Measurements from ENCODE around the gene MAST1. TPM values are rescaled to one million over a fixed set of nuclear protein-coding genes. Genes with fewer than 3 reads are reported as not detected.

Gene MAST1
- total and polyA plus RNA-seq, 4 donors: 0.08 to 0.54 (median 0.23) TPM

DNA sequence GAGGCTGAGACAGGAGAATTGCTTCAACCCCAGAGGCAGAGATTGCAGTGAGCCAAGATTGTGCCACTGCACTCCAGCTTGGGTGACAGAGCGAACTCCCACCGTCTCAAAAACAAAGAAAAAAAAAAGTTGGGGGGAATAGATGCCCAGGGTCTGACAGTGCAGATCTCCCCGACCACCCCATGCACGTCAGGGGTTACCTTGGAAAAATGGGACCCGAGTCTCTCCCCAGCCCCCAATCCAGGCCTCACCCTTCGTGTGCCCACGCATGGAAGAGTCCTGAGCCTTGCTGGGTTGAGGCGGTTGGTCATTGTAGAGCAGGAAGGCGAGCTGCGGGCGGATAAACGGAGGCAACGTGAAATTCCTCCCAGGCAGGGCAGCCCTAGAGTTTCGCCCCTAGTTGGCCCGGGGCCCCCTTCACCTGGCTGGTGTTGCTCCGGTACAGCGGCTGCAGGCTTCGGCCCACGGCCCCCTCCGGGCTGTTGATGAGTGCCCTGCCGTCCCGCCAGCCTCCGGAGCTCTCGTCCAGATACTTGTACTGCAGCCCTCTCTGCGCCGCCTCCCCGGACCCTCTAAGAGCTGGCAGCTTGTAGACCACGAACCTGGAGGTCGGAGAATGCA, 42.3 kb downstream of the MAST1 start:
- TF ChIP-seq, protein P1, sequence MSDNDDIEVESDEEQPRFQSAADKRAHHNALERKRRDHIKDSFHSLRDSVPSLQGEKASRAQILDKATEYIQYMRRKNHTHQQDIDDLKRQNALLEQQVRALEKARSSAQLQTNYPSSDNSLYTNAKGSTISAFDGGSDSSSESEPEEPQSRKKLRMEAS (IDR thresholded peaks at IDR 0.05): no peak
- TF ChIP-seq GABPA (IDR thresholded peaks at IDR 0.05 in 1 of 2, conservative IDR thresholded peaks at IDR 0.05 in 1 of 2) (no peak), HNF4A (conservative IDR thresholded peaks at IDR 0.05) (no peak), FOXA2 (IDR thresholded peaks at IDR 0.05) (no peak), RXRA (IDR thresholded peaks at IDR 0.05) (no peak), RAD21 (IDR thresholded peaks at IDR 0.05) (no peak), HNF4G (IDR thresholded peaks at IDR 0.05) (no peak)
- TF ChIP-seq, protein P2, sequence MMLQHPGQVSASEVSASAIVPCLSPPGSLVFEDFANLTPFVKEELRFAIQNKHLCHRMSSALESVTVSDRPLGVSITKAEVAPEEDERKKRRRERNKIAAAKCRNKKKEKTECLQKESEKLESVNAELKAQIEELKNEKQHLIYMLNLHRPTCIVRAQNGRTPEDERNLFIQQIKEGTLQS (IDR thresholded peaks at IDR 0.05): no peak
- TF ChIP-seq, protein P3, sequence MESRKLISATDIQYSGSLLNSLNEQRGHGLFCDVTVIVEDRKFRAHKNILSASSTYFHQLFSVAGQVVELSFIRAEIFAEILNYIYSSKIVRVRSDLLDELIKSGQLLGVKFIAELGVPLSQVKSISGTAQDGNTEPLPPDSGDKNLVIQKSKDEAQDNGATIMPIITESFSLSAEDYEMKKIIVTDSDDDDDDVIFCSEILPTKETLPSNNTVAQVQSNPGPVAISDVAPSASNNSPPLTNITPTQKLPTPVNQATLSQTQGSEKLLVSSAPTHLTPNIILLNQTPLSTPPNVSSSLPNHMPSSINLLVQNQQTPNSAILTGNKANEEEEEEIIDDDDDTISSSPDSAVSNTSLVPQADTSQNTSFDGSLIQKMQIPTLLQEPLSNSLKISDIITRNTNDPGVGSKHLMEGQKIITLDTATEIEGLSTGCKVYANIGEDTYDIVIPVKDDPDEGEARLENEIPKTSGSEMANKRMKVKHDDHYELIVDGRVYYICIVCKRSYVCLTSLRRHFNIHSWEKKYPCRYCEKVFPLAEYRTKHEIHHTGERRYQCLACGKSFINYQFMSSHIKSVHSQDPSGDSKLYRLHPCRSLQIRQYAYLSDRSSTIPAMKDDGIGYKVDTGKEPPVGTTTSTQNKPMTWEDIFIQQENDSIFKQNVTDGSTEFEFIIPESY (IDR thresholded peaks at IDR 0.05): no peak
- peaks cover 0 to 6% (median 0%) of the 10 kb centered on the region in 4 donors for H3K27me3 ChIP-seq (ENCODE audit: control insufficient read depth in 4 of 4, insufficient read depth in 4 of 4, low read length in 3 of 4)
- H3K9me3 ChIP-seq (ENCODE audit: control insufficient read depth in 4 of 4, low read length in 3 of 4): peaks cover 5 to 21% (median 12%) of the 10 kb centered on the region in 4 donors
- H3K36me3 ChIP-seq (ENCODE audit: control insufficient read depth in 4 of 4, insufficient read depth in 3 of 4, low read depth in 1 of 4, low read length in 3 of 4): peaks cover 0 to 9% (median 5%) of the 10 kb centered on the region in 4 donors
- 15% methylated on average over 29 of the region's 29 CpGs for WGBS
- H3K4me3 ChIP-seq (ENCODE audit: low read depth in 1 of 3, low read length in 3 of 3): peak overlapping the region; percentile 67 to 79 (median 73)
- peaks cover 2 to 20% (median 9%) of the 10 kb centered on the region in 4 donors for H3K4me1 ChIP-seq (ENCODE audit: control insufficient read depth in 4 of 4, insufficient read depth in 4 of 4, low read length in 3 of 4)
- peak overlapping the region; percentile 86 to 91 for H3K27ac ChIP-seq (ENCODE audit: low read depth in 1 of 2, low read length in 2 of 2)
- DNase-seq (ENCODE audit: low spot score): no peak
- H3K9ac ChIP-seq (ENCODE audit: low read depth in 1 of 2, low read length in 2 of 2): peak overlapping the region; percentile 69 to 75

DNA sequence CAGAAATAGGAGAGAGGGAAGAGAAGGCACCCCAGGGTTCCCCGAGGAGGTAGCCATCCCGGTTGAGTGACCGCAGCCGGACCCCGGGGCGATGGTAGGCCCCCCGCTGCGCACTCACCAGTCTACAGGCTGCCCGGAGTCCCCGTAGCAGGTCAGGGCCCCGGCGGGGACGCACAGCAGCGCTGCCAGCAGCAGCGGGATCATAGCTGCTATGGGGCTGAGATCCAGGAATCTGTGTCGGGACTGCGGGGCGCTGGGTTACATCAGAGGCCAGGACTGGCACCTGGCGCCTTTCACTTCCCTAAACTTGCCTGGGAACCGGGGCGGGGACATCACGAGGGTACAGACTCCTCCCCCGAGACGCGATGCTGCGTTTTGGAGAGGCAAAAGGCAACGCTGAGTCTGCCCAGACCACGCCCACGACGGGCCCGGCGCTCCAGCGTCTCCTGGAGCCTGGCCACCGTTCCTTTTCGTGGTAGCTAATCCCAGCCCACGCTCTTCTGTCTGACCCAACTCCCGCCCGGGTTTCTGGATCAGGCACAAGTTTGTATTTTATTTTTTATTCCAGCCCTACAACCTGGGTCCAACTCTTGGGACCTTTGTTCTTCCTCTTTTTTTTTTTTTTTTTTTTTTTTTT, 43.0 kb downstream of the MAST1 start, which contains the start of gene DNASE2:
TSS of gene DNASE2 (minus strand) at position 278 of the 637 bp plus-strand sequence. CDS start at position 204, 74 bp downstream.
- Histone ChIP-seq H3K36me3 (ENCODE audit: control insufficient read depth in 4 of 4, insufficient read depth in 3 of 4, low read depth in 1 of 4, low read length in 3 of 4) (peaks cover 0 to 5% (median 2%) of the 10 kb centered on the region in 4 donors), H3K9me3 (ENCODE audit: control insufficient read depth in 4 of 4, low read length in 3 of 4) (peaks cover 5 to 21% (median 12%) of the 10 kb centered on the region in 4 donors), H3K27me3 (ENCODE audit: control insufficient read depth in 4 of 4, insufficient read depth in 4 of 4, low read length in 3 of 4) (peaks cover 0 to 6% (median 0%) of the 10 kb centered on the region in 4 donors), H3K9ac (ENCODE audit: low read depth in 1 of 2, low read length in 2 of 2) (peak within 1 kb of the TSS; percentile 69 to 75), H3K27ac (ENCODE audit: low read depth in 1 of 2, low read length in 2 of 2) (peak within 1 kb of the TSS; percentile 86 to 91), H3K4me1 (ENCODE audit: control insufficient read depth in 4 of 4, insufficient read depth in 4 of 4, low read length in 3 of 4) (peaks cover 2 to 23% (median 9%) of the 10 kb centered on the region in 4 donors), H3K4me3 (ENCODE audit: low read depth in 1 of 3, low read length in 3 of 3) (peak within 1 kb of the TSS; percentile 67 to 79 (median 73))
- peak; percentile 88 for DNase-seq (ENCODE audit: low spot score)
- under 1% methylated on average over 38 of the region's 38 CpGs for WGBS
- peak; percentile 74 for TF ChIP-seq YY1 (IDR thresholded peaks at IDR 0.05)
- TF ChIP-seq HNF4A (conservative IDR thresholded peaks at IDR 0.05): peak in 1 of 2 donors; percentile 45
- TF ChIP-seq, protein P4, sequence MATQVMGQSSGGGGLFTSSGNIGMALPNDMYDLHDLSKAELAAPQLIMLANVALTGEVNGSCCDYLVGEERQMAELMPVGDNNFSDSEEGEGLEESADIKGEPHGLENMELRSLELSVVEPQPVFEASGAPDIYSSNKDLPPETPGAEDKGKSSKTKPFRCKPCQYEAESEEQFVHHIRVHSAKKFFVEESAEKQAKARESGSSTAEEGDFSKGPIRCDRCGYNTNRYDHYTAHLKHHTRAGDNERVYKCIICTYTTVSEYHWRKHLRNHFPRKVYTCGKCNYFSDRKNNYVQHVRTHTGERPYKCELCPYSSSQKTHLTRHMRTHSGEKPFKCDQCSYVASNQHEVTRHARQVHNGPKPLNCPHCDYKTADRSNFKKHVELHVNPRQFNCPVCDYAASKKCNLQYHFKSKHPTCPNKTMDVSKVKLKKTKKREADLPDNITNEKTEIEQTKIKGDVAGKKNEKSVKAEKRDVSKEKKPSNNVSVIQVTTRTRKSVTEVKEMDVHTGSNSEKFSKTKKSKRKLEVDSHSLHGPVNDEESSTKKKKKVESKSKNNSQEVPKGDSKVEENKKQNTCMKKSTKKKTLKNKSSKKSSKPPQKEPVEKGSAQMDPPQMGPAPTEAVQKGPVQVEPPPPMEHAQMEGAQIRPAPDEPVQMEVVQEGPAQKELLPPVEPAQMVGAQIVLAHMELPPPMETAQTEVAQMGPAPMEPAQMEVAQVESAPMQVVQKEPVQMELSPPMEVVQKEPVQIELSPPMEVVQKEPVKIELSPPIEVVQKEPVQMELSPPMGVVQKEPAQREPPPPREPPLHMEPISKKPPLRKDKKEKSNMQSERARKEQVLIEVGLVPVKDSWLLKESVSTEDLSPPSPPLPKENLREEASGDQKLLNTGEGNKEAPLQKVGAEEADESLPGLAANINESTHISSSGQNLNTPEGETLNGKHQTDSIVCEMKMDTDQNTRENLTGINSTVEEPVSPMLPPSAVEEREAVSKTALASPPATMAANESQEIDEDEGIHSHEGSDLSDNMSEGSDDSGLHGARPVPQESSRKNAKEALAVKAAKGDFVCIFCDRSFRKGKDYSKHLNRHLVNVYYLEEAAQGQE (IDR thresholded peaks at IDR 0.05): peak; percentile 62
- no peak for TF ChIP-seq NR2F2 (IDR thresholded peaks at IDR 0.05)
- no peak for TF ChIP-seq HNF4G (IDR thresholded peaks at IDR 0.05)
- TF ChIP-seq, protein P2 (IDR thresholded peaks at IDR 0.05): peak; percentile 40
- TF ChIP-seq, protein P5, sequence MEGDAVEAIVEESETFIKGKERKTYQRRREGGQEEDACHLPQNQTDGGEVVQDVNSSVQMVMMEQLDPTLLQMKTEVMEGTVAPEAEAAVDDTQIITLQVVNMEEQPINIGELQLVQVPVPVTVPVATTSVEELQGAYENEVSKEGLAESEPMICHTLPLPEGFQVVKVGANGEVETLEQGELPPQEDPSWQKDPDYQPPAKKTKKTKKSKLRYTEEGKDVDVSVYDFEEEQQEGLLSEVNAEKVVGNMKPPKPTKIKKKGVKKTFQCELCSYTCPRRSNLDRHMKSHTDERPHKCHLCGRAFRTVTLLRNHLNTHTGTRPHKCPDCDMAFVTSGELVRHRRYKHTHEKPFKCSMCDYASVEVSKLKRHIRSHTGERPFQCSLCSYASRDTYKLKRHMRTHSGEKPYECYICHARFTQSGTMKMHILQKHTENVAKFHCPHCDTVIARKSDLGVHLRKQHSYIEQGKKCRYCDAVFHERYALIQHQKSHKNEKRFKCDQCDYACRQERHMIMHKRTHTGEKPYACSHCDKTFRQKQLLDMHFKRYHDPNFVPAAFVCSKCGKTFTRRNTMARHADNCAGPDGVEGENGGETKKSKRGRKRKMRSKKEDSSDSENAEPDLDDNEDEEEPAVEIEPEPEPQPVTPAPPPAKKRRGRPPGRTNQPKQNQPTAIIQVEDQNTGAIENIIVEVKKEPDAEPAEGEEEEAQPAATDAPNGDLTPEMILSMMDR (IDR thresholded peaks at IDR 0.05; ENCODE audit: low read depth, low read length, missing input control): no peak
- peak in 1 of 2 donors; percentile 47 for TF ChIP-seq GABPA (IDR thresholded peaks at IDR 0.05 in 1 of 2, conservative IDR thresholded peaks at IDR 0.05 in 1 of 2)
- no peak for TF ChIP-seq JUND (IDR thresholded peaks at IDR 0.05)
- TF ChIP-seq RAD21 (IDR thresholded peaks at IDR 0.05): peak in 1 of 2 donors; percentile 28
- TF ChIP-seq TAF1 (conservative IDR thresholded peaks at IDR 0.05): peak; percentile 66
- peak; percentile 54 to 84 for TF ChIP-seq EGR1 (IDR thresholded peaks at IDR 0.05; ENCODE audit: low read depth in 2 of 2)
- TF ChIP-seq RXRA (IDR thresholded peaks at IDR 0.05): peak in 1 of 2 donors; percentile 59
- peak; percentile 83 for TF ChIP-seq SP1 (IDR thresholded peaks at IDR 0.05)
- TF ChIP-seq, protein P1 (IDR thresholded peaks at IDR 0.05): no peak
- no peak for TF ChIP-seq FOXA1 (IDR thresholded peaks at IDR 0.05)
- TF ChIP-seq FOXA2 (IDR thresholded peaks at IDR 0.05): no peak
- TF ChIP-seq, protein P3 (IDR thresholded peaks at IDR 0.05): peak; percentile 39
